Fibroblast of peridontal ligament (primary cell): ENCODE results near the gene MFAP2.
"Not testable (repeated sequence)": the region's sequence is repeated elsewhere in the genome, so short reads cannot be mapped to it uniquely, and the experiment has no call there.

ENCODE experiments used
- DNase-seq: peaks from one replicate; pipeline ENCODE4 v3.0.0-alpha.2; 2010; ENCODE audit errors: extremely low read depth

MFAP2 gene

DNA sequence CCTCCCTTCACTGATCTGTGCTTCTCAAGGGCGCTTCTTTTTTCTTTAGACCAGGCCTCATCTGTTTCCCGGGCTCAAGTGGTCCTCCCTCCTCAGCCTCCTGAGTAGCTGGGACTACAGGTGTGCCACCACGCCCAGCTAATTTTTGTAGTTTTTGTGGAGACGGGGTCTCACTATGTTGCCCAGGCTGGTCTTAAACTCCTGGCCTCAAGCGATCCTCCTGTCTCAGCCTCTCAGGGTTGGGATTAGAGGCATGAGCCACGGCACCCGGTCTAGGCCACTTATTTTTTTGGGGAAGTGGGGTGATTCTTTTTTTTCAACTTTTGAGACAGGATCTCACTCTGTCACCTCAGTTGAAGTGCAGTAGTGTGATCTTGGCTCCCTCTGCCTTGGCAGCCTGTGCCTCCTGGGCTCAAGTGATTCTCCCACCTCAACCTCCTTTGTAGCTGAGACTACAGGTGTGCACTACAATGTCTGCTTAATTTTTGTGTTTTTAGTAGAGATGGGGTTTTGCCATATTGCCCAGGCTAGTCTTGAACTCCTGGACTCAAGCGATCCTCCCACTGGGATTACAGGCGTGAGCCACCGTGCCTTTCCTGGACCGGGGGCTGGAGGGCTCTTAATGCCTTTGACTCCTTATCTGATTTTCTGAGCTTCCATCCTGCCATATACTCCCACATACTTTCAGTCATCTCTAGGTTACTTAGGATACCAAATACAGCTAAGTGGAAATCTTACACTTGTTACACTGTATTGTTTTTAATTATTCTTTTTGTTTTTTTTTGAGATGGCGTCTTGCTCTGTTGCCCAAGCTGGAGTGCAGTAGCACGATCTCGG is 18.9 kb downstream of the MFAP2 start:
- no peak for DNase-seq

DNA sequence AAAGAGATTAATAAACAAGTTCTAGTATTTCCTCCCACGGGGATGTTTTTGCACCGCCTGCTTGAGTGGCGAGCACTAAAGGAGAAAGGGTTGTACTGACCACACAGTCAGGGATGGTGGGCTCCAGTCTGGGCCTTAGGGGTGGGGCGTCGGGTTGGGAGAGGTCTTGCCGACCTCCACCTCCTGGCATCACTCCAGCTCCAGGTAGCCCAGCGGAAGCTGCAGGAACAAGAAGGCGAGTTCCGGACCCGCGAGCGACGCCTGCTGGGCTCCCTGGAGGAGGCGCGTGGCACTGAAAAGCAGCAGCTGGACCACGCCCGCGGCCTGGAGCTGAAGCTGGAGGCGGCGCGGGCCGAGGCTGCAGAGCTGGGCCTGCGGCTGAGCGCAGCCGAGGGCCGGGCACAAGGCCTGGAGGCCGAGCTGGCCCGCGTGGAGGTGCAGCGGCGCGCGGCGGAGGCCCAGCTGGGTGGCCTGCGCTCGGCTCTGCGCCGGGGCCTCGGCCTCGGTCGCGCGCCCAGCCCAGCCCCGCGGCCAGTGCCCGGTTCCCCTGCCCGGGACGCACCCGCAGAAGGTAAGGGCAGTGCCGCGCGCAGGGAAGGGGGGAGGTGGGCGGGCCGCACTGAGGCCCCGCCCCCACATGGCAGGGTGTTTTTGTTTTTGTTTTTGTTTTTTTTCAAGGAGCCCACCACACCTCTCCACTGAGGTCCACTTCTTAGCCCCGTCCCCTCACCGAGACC is 19.7 kb downstream of the MFAP2 start:
- DNase-seq = peak; percentile 64

DNA sequence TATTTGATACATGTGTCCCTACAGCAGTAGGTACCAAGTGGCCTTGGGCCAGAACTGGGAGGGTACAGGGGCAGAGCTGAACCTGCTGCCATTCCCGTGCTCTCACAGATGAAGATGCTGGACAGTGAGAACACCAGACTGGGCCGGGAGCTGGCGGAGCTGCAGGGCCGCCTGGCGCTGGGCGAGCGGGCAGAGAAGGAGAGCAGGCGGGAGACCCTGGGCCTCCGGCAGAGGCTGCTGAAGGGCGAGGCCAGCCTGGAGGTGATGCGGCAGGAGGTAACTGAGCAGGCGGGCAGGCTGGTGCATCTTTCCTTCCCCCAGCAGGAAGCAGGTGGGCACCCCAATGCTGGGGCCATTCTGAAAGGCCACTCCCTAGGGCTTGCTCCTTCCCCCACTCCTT is 21.9 kb downstream of the MFAP2 start:
- DNase-seq = no peak

DNA sequence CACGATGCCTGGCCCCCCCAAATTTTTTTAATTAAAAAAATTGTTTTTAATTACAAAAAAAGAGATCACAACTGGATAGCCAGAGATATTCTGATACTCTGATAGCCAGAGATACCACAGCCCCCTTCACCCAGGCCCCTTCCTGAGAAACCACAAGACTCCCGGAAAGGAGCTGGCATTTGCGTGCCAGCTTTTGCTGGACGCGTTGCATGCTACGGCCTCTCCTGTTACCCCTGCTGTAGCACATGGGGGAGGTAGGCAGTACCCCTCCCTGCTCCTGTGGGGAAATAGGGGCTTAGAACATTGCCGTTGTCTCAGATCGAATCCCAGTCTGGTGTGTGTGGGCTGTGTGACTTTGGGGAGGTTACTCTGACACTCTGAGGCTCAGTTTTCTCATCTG is 22.7 kb downstream of the MFAP2 start:
- no peak for DNase-seq

DNA sequence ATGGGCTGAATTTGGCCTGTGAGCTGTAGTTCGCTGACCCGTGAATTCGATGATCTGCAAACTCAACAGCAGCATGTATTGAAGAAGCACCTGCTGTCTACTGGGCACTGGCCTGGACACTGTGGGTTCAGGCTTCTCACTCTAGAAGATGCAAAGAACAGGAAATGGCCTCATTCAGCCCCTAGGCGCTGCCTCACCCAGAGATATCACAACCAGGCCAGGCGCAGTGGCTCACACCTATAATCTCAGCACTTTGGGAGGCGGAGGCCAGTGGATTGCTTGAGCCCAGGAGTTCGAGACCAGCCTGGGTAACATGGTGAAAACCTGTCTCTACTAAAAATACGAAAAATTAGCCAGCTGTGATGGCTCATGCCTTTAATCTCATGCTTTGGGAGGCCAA is 23.6 kb downstream of the MFAP2 start:
- DNase-seq = no peak

DNA sequence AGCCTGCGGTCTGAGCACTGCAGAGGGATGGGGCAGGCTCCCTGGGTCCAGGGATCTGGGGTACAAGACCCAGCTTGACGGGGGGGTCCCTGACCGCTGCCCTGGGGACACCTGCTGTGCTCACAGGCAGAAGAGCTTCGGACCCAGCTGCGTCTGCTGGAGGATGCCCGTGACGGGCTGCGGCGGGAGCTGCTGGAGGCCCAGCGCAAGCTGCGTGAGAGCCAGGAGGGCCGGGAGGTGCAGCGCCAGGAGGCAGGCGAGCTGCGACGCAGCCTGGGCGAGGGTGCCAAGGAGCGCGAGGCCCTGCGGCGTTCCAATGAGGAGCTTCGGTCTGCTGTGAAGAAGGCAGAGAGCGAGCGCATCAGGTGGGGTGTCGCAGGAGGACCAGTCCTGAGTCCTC is 25.2 kb downstream of the MFAP2 start:
- DNase-seq = no peak

DNA sequence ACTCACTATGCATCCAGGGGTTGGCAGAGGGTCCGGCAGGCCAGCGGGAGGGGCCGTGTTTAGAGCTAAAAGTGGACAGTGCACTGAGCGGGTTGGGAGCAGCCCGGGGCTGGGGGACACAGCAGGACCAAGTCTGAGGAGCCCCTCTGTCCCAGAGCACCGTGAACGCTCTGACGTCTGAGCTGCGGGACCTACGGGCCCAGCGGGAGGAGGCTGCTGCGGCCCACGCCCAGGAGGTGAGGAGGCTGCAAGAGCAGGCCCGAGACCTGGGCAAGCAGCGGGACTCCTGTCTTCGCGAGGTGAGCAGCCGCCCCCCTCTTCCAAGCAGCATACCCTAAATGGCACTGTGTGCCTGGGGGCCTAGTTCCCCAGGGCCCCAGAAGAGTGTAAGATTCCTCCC is 25.8 kb downstream of the MFAP2 start:
- DNase-seq = no peak

DNA sequence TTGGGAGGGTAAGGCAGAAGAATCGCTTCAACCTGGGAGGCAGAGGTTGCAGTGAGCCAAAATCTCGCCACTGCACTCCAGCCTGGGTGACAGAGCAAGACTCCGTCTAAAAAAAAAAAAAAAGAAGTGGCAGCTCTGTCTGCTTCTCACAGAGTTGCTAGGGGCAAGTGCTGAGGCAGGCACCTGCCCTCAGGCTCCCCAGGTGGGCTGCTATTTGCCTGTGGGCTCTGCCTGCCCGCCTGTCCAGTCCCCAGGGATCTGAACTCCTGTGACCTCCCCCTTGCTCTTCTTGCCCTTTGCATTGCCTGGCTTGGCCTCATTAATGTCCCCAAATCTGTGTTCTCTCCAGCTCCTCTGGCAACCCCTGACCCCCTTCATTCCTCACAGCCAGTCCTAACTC is 28.0 kb downstream of the MFAP2 start:
- not testable (repeated sequence) for DNase-seq

DNA sequence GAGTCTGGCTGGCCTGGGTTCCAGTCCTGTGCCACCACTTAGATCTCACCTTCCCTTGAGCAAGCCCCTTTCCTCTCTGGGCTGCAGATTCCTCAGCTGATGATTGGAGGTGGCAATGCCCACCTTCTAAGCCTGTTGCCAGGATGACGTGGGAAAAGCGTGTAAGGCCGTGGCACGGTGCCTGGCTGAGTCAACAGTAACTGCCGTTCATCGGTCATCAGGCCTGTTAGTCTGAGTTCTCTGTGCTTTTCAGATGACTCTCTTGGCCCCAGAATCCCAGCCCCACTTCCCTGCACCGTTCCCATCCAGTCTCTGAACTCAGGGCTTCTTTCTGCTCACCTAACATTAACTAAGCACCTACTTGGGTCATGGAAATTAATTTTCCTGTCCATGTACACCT is 31.4 kb downstream of the MFAP2 start:
- peak; percentile 70 for DNase-seq

DNA sequence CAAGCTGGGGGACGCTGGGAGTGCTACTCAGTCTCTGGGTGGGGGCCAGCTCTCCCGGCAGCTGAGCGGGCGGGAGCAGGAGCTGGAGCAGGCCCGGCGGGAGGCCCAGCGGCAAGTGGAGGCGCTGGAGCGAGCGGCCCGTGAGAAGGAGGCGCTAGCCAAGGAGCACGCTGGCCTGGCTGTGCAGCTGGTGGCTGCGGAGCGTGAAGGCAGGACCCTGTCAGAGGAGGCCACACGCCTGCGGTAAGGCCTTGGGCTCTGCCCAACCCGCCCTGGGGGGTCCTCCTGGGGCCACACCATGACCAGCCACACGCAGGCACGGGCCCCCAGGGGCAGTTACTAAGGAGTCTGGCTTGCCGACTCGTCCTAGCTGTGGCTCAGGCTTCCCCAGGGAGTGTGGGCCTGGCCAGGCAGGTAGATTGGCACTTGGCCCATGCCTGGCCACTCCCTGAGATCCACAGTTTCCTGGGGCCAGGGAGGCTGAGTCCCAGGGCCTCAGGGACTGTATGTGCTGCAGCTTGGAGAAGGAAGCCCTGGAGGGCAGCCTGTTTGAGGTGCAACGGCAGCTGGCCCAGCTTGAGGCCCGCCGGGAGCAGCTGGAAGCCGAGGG is 32.0 kb downstream of the MFAP2 start:
- DNase-seq = not testable (repeated sequence)

DNA sequence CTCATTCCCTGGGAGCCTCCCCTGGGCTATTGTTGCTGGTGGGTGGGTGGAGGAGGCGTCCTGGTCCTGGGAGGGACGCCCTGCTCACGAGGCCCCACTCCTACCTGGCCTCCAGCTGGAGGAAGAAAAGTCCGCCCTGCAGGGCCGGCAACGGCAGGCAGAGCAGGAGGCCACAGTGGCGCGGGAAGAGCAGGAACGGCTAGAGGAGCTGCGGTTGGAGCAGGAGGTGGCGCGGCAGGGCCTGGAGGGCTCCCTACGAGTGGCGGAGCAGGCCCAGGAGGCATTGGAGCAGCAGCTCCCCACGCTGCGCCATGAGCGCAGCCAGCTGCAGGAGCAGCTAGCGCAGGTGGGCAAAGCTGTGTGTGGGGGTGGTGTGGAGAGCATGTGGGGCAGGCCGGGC is 33.8 kb downstream of the MFAP2 start:
- no peak for DNase-seq

DNA sequence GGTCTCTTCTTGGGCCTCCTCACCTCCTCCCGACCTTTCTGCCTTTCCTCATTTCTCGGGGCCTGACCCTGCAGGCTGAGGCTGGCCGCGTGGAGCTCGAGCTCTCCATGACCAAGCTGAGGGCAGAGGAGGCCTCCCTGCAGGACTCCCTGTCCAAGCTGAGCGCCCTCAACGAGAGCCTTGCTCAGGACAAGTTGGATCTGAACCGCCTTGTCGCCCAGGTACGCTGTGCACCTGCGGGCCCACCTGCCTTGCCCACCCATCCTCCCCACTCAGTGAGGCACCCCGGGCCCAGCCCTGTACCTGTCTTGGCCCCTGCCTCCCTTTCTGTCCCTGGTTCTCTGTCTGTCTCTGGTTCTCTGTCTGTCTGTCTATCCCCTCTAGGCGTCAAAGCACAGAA is 34.2 kb downstream of the MFAP2 start:
- not testable (repeated sequence) for DNase-seq

DNA sequence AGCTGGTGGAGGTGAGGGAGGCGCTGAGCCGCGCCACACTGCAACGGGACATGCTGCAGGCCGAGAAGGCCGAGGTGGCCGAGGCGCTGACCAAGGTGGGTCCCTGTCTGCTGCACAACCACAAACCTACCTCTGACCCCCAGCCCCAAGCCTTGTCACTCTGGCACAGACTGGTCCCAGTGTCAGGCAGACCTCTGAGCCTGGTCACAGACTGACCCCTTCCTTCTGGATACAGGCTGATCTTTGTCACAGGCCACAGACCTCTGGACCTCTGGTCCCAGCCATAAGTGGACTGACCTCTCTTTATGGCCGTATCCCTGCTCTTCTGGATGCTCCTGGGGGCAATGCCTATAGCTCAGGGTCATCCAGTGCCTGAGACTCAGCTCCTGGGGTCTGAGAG is 34.9 kb downstream of the MFAP2 start:
- DNase-seq = not testable (repeated sequence)

DNA sequence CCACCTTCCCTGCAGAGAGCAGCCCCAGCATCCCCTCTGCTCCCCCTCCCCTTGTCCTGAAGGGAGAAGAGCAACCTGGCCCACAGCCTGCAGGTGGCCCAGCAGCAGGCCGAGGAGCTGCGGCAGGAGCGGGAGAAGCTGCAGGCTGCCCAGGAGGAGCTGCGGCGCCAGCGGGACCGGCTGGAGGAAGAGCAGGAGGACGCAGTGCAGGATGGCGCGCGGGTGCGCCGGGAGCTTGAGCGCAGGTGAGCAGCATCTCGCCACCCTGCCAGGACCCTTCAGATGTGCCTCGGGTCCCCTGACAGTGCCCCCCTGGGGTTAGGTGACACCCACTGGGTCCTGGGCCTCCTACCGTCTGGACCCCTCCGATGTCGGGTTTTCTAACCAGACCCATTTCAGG is 36.4 kb downstream of the MFAP2 start:
- DNase-seq = no peak

DNA sequence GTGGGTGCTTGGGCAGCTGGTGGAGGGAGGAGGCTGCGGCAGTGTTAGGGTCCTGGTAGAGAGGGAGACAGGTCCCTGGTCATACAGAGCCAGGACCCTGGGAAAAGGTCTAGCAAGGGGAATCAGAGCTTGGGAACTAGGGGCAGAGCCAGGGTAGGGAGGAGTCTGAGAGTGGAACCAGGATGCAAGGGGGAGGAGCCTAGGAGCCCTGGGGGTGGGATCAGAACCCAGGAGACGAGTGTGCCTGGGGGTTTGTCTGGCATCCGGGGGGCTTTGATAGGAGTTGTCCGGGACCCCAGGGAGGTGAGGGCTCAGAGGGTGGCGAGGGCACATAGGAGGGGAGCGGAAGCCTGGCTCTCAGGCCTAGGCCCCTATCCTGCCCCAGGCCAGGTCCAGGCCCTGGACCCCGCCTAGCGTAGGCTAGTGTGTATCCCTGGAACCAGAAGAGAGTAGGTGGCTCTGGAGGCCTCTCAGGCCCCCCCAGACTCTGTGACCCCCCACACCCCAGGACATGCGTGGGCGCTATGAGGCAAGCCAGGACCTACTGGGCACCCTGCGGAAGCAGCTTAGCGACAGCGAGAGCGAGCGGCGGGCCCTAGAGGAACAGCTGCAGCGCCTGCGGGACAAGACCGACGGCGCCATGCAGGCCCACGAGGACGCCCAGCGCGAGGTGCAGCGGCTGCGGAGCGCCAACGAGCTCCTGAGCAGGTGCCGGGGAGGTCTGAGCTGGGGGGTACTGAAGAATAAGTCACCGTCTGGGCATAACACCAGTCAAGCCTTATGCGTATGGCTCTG is 40.8 kb downstream of the MFAP2 start:
- DNase-seq = not testable (repeated sequence)

DNA sequence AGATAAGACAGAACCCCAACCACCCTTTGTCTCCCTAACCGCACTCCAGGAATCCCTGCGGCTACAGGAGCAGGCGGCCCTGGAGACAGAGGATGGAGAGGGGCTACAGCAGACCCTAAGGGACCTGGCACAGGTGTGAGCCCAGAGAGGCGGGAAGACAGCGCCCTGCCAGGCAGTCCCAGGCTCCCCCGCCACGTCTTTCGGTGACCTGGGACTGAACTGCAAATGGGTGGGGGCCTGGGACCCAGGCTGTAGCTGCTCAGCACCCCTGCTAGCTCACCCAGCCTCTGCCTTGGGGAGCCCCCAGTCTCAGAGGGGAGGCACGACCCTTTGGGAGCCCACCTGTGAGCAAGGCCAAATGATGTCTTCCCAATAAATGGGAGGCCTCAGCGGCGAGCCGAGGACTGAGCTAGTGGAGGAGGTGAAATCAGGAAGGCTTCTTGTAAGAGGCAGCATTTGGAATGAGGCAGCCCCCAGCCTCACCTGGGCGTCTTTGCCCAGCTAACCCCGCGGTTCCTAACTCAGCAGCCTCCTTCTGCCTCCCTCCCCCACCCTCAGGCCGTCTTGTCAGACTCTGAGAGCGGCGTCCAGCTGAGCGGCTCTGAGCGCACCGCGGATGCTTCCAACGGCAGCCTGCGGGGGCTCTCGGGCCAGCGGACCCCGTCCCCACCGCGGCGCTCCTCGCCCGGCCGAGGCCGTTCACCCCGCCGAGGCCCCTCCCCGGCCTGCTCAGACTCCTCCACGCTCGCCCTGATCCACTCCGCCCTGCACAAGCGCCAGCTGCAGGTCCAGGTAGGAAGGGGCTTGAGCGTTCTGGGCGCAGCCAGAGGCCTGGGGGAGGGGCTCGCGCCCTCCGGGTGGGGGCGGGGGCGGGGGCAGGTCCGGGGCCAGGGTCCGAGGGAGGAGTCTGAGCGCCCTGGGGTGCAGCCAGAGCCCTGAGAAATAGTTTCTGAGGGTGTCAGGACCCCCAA is 41.8 kb downstream of the MFAP2 start:
- no peak for DNase-seq

DNA sequence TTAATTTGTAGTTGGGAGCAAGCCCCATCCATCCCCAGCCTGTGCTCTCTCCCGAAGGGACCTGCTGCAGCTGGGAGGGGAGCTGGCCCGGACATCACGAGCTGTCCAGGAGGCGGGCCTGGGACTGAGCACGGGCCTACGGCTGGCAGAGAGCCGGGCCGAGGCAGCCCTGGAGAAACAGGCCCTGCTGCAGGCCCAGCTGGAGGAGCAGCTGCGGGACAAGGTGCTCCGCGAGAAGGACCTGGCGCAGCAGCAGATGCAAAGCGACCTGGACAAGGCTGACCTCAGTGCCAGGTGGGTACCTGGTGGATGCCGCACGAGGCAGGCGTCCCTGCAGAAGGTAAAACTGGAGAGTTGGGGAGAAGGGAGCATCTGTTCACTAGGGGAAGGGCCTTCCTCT is 43.8 kb downstream of the MFAP2 start:
- DNase-seq = not testable (repeated sequence)

DNA sequence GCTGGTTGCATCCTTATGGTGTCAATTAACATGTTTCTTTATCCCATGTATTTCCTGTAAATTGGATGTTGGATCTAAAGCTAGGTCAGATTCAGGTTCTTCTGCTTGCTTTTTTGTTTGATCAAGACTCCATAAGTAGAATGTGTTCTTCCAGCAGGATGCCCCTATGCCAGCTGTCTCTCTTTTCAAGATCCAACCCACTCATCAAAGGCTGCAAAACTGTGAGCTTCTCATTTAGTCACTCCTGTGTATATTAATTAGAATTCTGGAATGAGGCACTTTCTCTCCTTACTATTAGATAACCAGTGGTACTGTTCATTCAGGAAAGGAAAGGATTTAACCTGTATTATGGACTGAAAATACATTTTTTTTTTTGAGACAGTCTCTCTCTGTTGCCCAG is 46.5 kb downstream of the MFAP2 start:
- DNase-seq = not testable (repeated sequence)

DNA sequence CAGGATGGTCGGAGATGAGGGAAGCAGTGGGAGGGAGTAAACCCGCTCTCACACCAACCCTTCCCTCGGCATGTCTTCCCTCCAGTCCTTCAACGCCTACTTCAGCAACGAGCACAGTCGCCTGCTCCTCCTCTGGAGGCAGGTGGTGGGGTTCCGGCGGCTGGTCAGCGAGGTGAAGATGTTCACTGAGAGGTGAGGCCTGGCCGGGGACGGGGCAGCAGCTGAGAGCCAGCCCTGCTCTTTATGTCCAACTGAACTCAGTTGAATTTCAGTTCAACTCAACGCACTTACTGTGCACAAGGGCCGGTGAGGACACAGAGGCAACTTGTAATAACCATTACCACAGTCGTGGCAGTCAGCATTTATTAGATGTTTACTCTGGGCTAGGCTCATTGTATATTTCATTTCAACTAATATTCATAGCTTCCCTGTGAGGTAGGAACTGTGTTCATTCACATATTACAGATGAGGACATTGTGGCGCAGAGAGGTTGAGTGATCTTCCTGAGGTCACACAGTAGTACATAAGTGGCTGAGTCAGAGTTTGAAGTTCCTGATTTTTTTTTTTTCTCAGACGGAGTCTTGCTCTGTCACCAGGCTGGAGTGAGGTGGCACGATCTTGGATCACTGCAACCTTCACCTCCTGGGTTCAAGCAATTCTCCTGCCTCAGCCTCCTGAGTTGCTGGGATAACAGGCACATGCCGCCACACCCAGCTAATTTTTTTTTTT is 49.0 kb downstream of the MFAP2 start:
- not testable (repeated sequence) for DNase-seq
